ENCODE measurements around the gene CAPZB. TPM values are rescaled to one million over a fixed set of nuclear protein-coding genes. Genes with fewer than 3 reads are reported as not detected.

The CAPZB gene
- polyA plus RNA-seq, 2 donors = 221 to 272 TPM

GRCh38 chr1:19477284-19478249 lies 7.8 kb downstream of the CAPZB start:
- no peak overlapping the region for H3K4me3 ChIP-seq (ENCODE audit: low read depth in 1 of 2, low read length in 2 of 2)
- H3K9me3 ChIP-seq (ENCODE audit: control insufficient read depth in 2 of 2, insufficient read depth in 1 of 2, low read depth in 1 of 2, low read length in 1 of 2) = no peaks in the 10 kb centered on the region
- no peaks in the 10 kb centered on the region for H3K27me3 ChIP-seq (ENCODE audit: control insufficient read depth in 1 of 2, insufficient read depth in 2 of 2, low read length in 2 of 2)
- WGBS, 2 donors = 57 to 65% methylated on average over 11 of the region's 11 CpGs
- peak overlapping the region; percentile 57 to 84 for H3K27ac ChIP-seq (ENCODE audit: low read depth in 2 of 2, low read length in 1 of 2)
- H3K4me1 ChIP-seq (ENCODE audit: control insufficient read depth in 2 of 2, insufficient read depth in 2 of 2, low read length in 1 of 2) = peaks cover 22 to 28% of the 10 kb centered on the region in 2 donors
- H3K36me3 ChIP-seq (ENCODE audit: control insufficient read depth in 2 of 2, insufficient read depth in 2 of 2, low read length in 1 of 2) = peaks cover 0 to 14% of the 10 kb centered on the region in 2 donors

DNA sequence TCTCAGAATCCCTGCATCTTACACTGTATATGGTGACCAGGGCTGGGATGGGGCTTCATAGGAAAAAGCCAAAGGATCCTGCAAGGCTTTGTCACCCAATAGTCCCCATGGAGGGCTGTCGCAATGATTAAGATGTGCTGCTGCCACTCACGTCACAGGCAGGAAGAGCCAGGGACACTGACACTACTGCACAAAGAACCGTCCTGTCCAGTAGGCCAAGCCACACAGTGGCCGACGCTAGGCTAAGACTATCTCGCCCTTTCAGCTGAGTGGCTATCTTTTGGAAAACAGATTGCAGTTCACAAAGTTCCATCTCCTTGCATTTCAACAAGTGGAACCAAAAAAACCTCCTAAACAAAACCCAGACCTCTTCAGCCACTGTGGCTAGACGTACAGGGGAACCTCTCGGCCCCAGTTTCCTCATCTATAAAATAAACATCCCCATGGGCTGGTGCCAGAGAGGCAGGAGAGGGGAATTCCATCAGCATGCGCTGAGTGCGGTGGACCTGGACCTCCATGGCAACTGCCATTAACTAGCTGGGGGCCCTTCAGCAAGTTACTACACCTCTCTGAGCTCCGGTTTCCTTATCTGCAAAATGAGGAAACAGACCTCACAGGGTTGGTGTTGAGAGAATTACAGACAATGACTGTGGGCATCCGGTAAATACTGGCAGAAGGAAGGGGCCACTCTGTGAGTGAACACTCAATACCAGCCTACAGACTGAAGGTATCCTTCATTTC lies 8.7 kb downstream of the CAPZB start:
- Histone ChIP-seq H3K27me3 (ENCODE audit: control insufficient read depth in 1 of 2, insufficient read depth in 2 of 2, low read length in 2 of 2) (no peaks in the 10 kb centered on the region), H3K36me3 (ENCODE audit: control insufficient read depth in 2 of 2, insufficient read depth in 2 of 2, low read length in 1 of 2) (peaks cover 0 to 14% of the 10 kb centered on the region in 2 donors)
- WGBS, 2 donors = 53 to 58% methylated on average over 12 of the region's 12 CpGs

DNA sequence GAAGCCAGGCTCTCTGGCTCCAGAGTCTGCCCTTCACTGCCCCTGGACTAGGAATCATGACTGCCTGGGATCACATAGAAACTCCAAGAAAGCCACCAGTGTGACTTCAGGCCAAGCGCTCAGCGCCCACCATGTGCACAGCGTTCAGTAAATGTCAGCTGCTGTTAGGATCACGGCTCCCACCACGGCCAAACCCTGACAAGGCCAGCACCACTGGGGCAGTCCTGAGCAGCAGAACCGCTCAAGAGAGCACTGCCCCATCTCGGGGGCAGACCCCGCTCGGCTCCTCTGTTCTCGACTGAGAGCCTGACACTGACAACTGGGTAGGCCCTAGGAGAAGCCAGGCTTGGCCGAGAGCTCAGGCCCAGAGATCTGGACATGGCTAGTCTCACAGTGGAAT lies 10.0 kb downstream of the CAPZB start:
- Histone ChIP-seq H3K4me1 (ENCODE audit: control insufficient read depth in 2 of 2, insufficient read depth in 2 of 2, low read length in 1 of 2) (peaks cover 16 to 17% of the 10 kb centered on the region in 2 donors), H3K27me3 (ENCODE audit: control insufficient read depth in 1 of 2, insufficient read depth in 2 of 2, low read length in 2 of 2) (no peaks in the 10 kb centered on the region), H3K27ac (ENCODE audit: low read depth in 2 of 2, low read length in 1 of 2) (peak overlapping the region in 1 of 2 donors; percentile 33), H3K36me3 (ENCODE audit: control insufficient read depth in 2 of 2, insufficient read depth in 2 of 2, low read length in 1 of 2) (peaks cover 0 to 11% of the 10 kb centered on the region in 2 donors), H3K4me3 (ENCODE audit: low read depth in 1 of 2, low read length in 2 of 2) (no peak overlapping the region), H3K9me3 (ENCODE audit: control insufficient read depth in 2 of 2, insufficient read depth in 1 of 2, low read depth in 1 of 2, low read length in 1 of 2) (no peaks in the 10 kb centered on the region)
- 85 to 92% methylated on average over 11 of the region's 11 CpGs for WGBS, 2 donors

More for the DNA sequence above, 8.7 kb downstream of the CAPZB start:
- Histone ChIP-seq H3K27ac (ENCODE audit: low read depth in 2 of 2, low read length in 1 of 2) (peak overlapping the region; percentile 57 to 84), H3K4me1 (ENCODE audit: control insufficient read depth in 2 of 2, insufficient read depth in 2 of 2, low read length in 1 of 2) (peaks cover 22 to 24% of the 10 kb centered on the region in 2 donors), H3K9me3 (ENCODE audit: control insufficient read depth in 2 of 2, insufficient read depth in 1 of 2, low read depth in 1 of 2, low read length in 1 of 2) (no peaks in the 10 kb centered on the region), H3K4me3 (ENCODE audit: low read depth in 1 of 2, low read length in 2 of 2) (no peak overlapping the region)

DNA sequence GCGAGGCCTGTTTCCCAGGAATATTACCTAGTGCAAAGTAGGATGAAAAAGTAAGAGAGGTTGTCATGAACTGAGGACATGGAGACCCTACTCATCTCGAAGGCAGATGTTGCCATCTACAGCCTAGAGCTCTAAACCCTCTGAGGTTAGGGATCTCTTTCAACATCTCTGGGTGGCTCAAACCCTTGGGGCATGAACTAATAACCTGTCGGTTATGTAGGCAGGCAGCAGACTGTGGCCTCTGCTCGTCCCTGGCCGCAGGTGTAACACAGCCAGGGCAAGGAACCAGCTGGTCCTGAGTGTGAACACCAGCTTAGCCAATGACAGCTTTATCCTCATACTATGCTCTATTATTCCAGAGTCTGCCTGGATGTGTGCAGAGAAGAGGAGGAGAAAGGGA lies 13.2 kb downstream of the CAPZB start:
- WGBS, 2 donors = 46 to 57% methylated on average over 5 of the region's 5 CpGs
- no peaks in the 10 kb centered on the region for H3K27me3 ChIP-seq (ENCODE audit: control insufficient read depth in 1 of 2, insufficient read depth in 2 of 2, low read length in 2 of 2)
- H3K9me3 ChIP-seq (ENCODE audit: control insufficient read depth in 2 of 2, insufficient read depth in 1 of 2, low read depth in 1 of 2, low read length in 1 of 2) = no peaks in the 10 kb centered on the region
- no peak overlapping the region for H3K4me3 ChIP-seq (ENCODE audit: low read depth in 1 of 2, low read length in 2 of 2)
- peaks cover 0 to 6% of the 10 kb centered on the region in 2 donors for H3K36me3 ChIP-seq (ENCODE audit: control insufficient read depth in 2 of 2, insufficient read depth in 2 of 2, low read length in 1 of 2)
- H3K27ac ChIP-seq (ENCODE audit: low read depth in 2 of 2, low read length in 1 of 2) = peak overlapping the region in 1 of 2 donors; percentile 26
- H3K4me1 ChIP-seq (ENCODE audit: control insufficient read depth in 2 of 2, insufficient read depth in 2 of 2, low read length in 1 of 2) = peaks cover 19 to 26% of the 10 kb centered on the region in 2 donors

GRCh38 chr1:19469004-19469403 lies 16.3 kb downstream of the CAPZB start:
- Histone ChIP-seq H3K4me1 (ENCODE audit: control insufficient read depth in 2 of 2, insufficient read depth in 2 of 2, low read length in 1 of 2) (peaks cover 10 to 18% of the 10 kb centered on the region in 2 donors), H3K9me3 (ENCODE audit: control insufficient read depth in 2 of 2, insufficient read depth in 1 of 2, low read depth in 1 of 2, low read length in 1 of 2) (no peaks in the 10 kb centered on the region), H3K36me3 (ENCODE audit: control insufficient read depth in 2 of 2, insufficient read depth in 2 of 2, low read length in 1 of 2) (peaks cover 0 to 2% of the 10 kb centered on the region in 2 donors), H3K4me3 (ENCODE audit: low read depth in 1 of 2, low read length in 2 of 2) (no peak overlapping the region), H3K27me3 (ENCODE audit: control insufficient read depth in 1 of 2, insufficient read depth in 2 of 2, low read length in 2 of 2) (no peaks in the 10 kb centered on the region), H3K27ac (ENCODE audit: low read depth in 2 of 2, low read length in 1 of 2) (peak overlapping the region; percentile 86 to 98)
- WGBS, 2 donors = 72 to 75% methylated on average over 7 of the region's 7 CpGs

DNA sequence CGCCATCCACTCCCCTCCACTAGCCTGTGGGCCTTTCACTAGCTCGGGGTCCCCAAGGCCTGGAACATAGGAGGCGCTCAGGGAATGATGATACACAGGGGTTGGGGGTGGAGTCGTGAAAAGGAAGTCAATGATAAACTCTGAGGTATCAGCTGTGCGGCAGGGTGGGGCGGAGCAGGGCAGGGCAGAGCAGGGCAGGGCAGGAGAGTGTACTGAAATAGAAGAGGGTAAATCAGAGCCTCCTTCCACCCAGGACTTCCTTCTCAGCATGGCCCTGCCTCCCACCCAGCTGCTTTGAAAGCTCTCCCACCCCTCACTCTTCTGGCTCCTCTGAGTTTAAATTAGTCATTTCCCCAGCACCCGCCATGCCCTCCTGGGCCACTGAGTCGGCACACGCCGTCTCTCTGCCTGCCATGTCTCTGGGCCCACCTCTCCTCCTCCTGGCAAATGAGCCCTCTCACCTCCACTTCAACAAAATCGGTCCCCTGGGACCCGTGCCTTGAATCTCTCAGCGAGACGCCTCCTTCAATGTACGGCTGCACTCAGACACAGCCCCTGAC lies 16.9 kb downstream of the CAPZB start:
- H3K27ac ChIP-seq (ENCODE audit: low read depth in 2 of 2, low read length in 1 of 2) = peak overlapping the region; percentile 86 to 98
- 52 to 61% methylated on average over 15 of the region's 15 CpGs for WGBS, 2 donors
- peaks cover 10 to 20% of the 10 kb centered on the region in 2 donors for H3K4me1 ChIP-seq (ENCODE audit: control insufficient read depth in 2 of 2, insufficient read depth in 2 of 2, low read length in 1 of 2)
- no peaks in the 10 kb centered on the region for H3K9me3 ChIP-seq (ENCODE audit: control insufficient read depth in 2 of 2, insufficient read depth in 1 of 2, low read depth in 1 of 2, low read length in 1 of 2)
- no peak overlapping the region for H3K4me3 ChIP-seq (ENCODE audit: low read depth in 1 of 2, low read length in 2 of 2)
- H3K36me3 ChIP-seq (ENCODE audit: control insufficient read depth in 2 of 2, insufficient read depth in 2 of 2, low read length in 1 of 2) = peaks cover 0 to 2% of the 10 kb centered on the region in 2 donors
- no peaks in the 10 kb centered on the region for H3K27me3 ChIP-seq (ENCODE audit: control insufficient read depth in 1 of 2, insufficient read depth in 2 of 2, low read length in 2 of 2)

- Histone ChIP-seq H3K27ac (ENCODE audit: low read depth in 2 of 2, low read length in 1 of 2) (peak overlapping the region; percentile 21 to 47), H3K36me3 (ENCODE audit: control insufficient read depth in 2 of 2, insufficient read depth in 2 of 2, low read length in 1 of 2) (peaks cover 0 to 2% of the 10 kb centered on the region in 2 donors), H3K9me3 (ENCODE audit: control insufficient read depth in 2 of 2, insufficient read depth in 1 of 2, low read depth in 1 of 2, low read length in 1 of 2) (no peaks in the 10 kb centered on the region), H3K27me3 (ENCODE audit: control insufficient read depth in 1 of 2, insufficient read depth in 2 of 2, low read length in 2 of 2) (no peaks in the 10 kb centered on the region), H3K4me3 (ENCODE audit: low read depth in 1 of 2, low read length in 2 of 2) (no peak overlapping the region), H3K4me1 (ENCODE audit: control insufficient read depth in 2 of 2, insufficient read depth in 2 of 2, low read length in 1 of 2) (peaks cover 10 to 21% of the 10 kb centered on the region in 2 donors)
- WGBS, 2 donors = 69 to 83% methylated on average over 14 of the region's 14 CpGs
Measured at GRCh38 chr1:19467199-19468187, 17.8 kb downstream of the CAPZB start.

- H3K27ac ChIP-seq (ENCODE audit: low read depth in 2 of 2, low read length in 1 of 2) = peak overlapping the region; percentile 51 to 62
- H3K9me3 ChIP-seq (ENCODE audit: control insufficient read depth in 2 of 2, insufficient read depth in 1 of 2, low read depth in 1 of 2, low read length in 1 of 2) = no peaks in the 10 kb centered on the region
- H3K4me1 ChIP-seq (ENCODE audit: control insufficient read depth in 2 of 2, insufficient read depth in 2 of 2, low read length in 1 of 2) = peaks cover 10 to 24% of the 10 kb centered on the region in 2 donors
- H3K4me3 ChIP-seq (ENCODE audit: low read depth in 1 of 2, low read length in 2 of 2) = no peak overlapping the region
- WGBS, 2 donors = 54 to 63% methylated on average over 9 of the region's 9 CpGs
- no peaks in the 10 kb centered on the region for H3K36me3 ChIP-seq (ENCODE audit: control insufficient read depth in 2 of 2, insufficient read depth in 2 of 2, low read length in 1 of 2)
- H3K27me3 ChIP-seq (ENCODE audit: control insufficient read depth in 1 of 2, insufficient read depth in 2 of 2, low read length in 2 of 2) = no peaks in the 10 kb centered on the region
Measured at GRCh38 chr1:19466112-19466561, 19.2 kb downstream of the CAPZB start.

Measured in esophagus (tissue), 2 donors.